Measurements from ENCODE around the gene NAB1.

Gene NAB1

GRCh38 chr2:190717306-190717705, 68.4 kb downstream of the NAB1 start:
- DNase-seq, result no peak

- DNase-seq, result no peak
Observed at GRCh38 chr2:190717764-190718651, 69.1 kb downstream of the NAB1 start.

DNA sequence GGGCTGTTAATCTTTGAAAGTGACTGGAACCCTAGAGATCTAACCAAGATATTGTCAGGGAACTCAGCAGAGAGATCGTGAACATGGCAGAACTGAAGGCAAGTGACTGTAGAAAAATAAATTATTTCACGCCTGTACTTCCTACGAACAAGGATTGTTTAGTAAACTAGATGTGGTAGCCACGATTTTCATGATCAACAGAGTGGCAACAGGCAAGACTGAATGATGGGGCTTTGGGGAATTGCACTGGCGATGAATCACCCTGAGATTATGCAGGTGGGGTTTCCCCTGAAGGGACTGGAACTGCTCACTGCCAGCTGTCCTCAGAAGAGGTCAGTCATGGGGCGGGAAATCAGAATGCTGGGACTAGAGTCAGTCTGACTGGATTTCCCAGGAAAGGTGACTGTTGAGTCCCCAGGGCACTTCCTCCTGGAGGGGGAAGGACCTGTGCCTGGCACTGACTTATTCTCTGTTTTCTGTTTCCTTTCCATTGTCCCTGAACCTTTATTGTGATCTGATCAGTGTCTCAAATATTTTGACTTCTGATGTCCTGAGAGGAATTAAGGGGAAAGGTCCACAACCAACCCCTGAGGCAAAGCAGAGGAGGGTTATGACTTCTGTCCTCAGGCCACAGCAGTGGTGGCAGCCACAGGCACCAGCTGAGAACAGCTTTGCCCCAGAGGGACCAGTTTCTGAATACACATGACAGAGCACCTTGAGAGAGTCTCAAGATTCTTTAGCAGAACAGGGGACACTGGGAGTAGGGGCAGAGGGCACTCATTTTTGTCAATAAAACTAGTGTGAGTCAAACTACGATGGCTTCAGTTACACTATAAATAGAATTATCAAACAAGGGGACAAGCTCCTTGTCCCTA, 70.0 kb downstream of the NAB1 start:
- DNase-seq, result peak; percentile 79

DNA sequence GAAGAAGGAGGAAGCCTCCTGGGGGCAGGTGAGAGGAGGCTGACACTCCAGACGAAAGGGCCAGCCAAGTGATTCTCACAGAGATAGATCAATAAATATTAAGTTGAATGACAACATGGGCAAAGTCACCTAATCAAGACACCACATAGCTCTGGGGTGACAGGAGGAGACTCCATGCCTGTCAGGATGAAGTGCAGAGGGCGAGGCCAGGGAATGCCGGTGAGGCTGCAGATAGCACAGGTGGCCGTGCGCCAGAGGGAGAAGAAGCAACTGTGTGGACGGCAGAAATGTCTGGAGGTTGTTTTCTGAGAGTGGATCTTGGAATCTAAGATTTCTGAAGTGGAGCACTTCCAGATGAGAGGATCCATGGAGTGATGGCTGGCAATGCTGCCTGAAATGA, 71.4 kb downstream of the NAB1 start:
- no peak for DNase-seq

GRCh38 chr2:190720691-190721090, 71.8 kb downstream of the NAB1 start:
- DNase-seq, result no peak

DNA sequence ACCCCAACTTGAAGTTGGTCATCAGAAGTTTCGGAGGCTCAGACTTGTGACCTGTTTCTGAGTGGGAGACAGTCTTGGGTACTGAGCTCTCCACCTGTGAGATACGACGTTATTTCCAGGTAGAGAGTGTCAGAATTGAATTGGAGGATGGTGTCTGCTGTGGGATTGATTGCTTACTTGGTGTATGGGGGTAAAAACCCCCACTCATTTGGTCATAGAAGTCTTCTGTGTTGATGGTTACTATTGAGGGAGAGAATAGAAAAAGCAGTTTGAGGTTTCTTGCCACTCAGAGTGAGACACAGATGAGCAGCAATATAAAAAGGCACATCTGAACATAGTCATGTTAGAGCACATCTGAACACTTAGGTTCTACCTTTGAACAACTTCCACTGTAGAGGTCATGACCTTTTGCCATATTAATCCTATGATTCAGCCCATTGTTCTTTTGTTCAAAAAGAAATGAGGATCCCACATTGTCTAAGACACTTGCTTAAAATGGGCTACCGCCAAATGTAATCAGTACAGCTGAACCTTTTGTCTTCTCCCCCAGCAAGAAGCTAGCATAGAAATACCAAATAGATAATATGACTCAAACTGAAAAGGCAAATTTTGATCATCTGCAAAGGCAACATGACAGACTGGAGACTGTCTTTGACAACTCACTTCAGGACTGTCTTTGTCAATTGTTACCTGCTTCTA, 73.3 kb downstream of the NAB1 start:
- DNase-seq, result no peak

GRCh38 chr2:190722835-190723234, 74.0 kb downstream of the NAB1 start:
- DNase-seq, result no peak

GRCh38 chr2:190723397-190724090, 74.7 kb downstream of the NAB1 start:
- peak; percentile 10 for DNase-seq

GRCh38 chr2:190726255-190726654, 77.4 kb downstream of the NAB1 start:
- DNase-seq, result no peak

DNA sequence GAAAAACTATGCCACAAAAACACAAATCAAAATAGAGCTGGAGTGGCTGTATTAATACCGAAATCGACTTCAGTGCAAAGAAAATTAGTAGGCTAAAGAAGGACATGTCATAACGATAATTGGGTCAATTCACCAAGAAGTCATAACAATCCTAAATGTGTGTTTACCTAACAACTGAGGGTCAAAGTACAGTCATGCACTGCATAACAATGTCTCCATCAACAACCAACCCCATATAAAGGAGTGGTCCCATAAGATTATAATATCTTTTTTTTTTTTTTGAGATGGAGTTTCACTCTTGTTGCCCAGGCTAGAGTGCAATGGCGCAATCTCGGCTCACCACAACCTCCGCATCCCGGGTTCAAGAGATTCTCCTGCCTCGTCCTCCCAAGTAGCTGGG, 87.5 kb downstream of the NAB1 start:
- no peak for DNase-seq

- DNase-seq, result no peak
Observed at GRCh38 chr2:190740449-190740848, 91.6 kb downstream of the NAB1 start.

Data from fibroblast of skin of right quadriceps (primary cell).